ENCODE measurements around the gene TEX11. TPM values are rescaled to one million over a fixed set of nuclear protein-coding genes. Genes with fewer than 3 reads are reported as not detected.
"Not testable (repeated sequence)": the region's sequence is repeated elsewhere in the genome, so short reads cannot be mapped to it uniquely, and the experiment has no call there.

Gene TEX11
- polyA plus RNA-seq, 5 donors = 0.04 to 0.05 TPM; not detected in 3

GRCh38 chrX:70592091-70592490 is 316.4 kb downstream of the TEX11 start:
- no peak for DNase-seq

GRCh38 chrX:70587158-70587557 is 321.4 kb downstream of the TEX11 start:
- not testable (repeated sequence) for DNase-seq

- DNase-seq = no peak
Observed at GRCh38 chrX:70577442-70577841, 331.1 kb downstream of the TEX11 start.

DNA sequence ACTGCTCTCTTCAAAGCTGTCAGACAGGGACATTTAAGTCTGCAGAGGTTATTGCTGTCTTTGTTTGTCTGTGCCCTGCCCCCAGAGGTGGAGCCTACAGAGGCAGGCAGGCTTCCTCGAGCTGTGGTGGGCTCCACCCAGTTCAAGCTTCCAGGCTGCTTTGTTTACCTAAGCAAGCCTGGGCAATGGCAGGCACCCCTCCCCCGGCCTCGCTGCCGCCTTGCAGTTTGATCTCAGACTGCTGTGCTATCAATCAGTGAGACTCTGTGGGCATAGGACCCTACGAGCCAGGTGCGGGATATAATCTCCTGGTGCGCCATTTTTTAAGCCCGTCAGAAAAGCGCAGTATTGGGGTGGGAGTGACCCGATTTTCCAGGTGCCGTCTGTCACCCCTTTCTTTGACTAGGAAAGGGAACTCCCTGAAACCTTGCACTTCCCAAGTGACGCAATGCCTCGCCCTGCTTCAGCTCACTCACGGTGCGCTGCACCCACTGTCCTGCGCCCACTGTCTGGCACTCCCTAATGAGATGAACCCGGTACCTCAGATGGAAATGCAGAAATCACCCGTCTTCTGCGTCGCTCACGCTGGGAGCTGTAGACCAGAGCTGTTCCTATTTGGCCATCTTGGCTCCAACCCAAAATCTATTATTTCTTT is 338.5 kb downstream of the TEX11 start:
- not testable (repeated sequence) for DNase-seq

DNA sequence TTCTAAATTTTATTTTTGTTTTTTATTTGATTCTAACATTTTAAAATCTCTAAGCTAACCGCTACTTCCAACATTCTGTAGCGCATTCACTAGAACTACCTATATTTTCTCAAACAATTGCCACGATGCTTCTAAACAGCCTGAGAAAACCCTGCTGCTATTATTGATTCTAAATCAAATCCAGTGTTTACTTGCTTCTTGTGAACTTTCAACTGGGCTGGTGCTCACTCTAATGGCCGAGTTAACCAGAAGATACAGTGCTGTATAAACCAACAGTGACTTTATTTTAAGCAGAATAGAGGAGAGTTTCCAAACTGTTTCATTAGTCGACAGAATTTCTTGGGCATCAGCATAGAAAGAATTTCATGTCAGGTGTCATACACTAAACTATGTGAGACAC is 353.6 kb downstream of the TEX11 start:
- no peak for DNase-seq

- no peak for DNase-seq
Observed at GRCh38 chrX:70554523-70554922, 354.0 kb downstream of the TEX11 start.

DNA sequence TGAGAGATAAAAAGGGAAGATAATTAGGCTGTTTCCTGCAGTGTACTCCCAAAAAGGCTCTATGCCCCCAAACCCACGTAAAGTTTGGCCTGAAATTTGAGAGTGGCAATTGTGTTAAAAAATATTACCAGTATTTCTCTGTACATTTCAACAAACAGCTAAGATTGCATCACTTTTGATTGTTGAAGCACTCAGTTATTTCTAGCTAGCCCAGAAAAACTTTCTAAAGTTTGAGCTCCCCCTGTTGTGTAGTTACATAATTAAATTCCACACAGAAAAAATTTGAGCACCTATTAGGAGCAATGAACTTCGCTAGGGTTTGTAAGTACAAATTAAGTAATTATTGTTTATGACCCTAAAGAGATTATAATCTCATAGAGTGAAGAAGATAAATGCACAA is 354.4 kb downstream of the TEX11 start:
- DNase-seq = no peak

- no peak for DNase-seq
Observed at GRCh38 chrX:70553516-70553915, 355.0 kb downstream of the TEX11 start.

DNA sequence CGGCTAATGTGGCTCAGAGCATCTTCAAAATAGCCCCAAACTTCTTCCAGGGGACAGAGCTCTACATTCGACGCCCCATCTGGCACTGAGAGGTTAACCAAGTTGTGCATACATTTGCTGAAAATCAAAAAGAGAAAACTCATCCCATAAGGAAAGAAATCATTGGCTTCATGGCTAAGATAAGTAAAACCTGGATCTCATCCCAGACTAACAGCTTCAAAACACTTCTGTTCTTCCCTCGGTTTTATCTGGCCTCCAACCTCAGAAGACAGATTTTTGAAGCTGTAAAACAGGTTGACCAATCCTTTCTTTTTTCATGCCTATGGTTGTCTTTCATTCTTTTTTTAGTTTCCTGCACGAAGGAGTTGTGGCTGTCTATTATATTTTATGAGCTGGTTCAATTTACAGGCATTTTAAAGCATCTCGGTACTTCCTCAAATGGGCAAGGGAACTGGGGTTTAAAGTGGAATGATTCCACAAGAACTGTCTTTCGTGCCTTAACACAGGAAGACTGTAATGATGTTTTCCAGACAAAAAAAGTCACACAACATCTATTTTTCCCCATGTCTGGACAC is 356.3 kb downstream of the TEX11 start:
- no peak for DNase-seq

GRCh38 chrX:70549429-70549828 is 359.1 kb downstream of the TEX11 start:
- DNase-seq = no peak

DNA sequence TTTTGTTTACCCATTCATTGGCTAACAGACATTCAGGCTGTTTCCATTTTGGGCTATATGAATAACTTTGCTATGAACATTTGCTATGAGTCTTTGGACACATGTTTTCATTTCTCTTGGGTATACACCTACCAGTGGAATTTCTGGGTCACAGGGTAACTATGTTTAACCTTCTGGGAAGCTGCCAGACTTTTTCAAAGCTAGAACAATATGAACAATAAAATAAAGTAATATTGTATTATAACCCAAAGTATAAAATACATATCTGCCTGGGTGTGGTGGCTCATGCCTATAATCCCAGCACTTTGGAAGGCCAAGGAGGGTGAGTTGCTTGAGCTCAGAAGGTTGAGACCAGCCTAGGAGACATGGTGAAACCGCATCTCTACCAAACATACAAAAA is 373.3 kb downstream of the TEX11 start:
- DNase-seq = no peak

DNA sequence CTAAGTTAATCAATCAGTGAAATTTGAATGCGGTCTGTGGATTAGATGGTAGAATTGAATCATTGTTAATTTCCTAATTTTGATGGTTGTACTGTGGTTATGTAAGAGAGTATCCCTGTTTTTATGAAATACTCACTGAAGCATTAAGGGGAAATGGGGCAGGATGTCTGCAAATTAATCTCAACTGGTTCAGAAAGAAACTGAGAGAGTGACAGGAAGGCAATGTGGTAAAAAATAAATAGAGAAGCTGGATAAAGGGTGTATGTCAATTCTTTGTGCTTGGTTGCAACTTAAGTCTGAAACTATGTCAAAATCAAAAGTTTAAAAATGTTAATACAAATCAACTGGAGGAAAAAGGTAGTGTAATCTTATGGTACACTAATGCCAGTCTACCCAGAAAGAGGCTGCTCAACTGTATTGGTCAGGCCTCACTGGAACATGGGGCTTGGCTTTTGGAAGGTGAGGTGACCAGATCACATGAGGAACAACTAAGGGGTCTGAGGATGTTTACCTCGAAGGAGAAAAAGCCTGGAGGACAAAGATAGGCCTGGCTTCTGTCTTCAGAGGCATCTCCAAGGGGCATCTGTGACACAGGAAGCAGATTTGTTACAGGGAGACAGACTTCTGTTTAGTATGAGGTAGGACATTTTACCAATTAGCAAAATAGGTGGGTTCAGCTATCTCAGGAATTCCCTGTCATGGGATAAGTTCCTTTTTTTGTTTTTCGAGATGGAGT is 380.7 kb downstream of the TEX11 start:
- DNase-seq = no peak

DNA sequence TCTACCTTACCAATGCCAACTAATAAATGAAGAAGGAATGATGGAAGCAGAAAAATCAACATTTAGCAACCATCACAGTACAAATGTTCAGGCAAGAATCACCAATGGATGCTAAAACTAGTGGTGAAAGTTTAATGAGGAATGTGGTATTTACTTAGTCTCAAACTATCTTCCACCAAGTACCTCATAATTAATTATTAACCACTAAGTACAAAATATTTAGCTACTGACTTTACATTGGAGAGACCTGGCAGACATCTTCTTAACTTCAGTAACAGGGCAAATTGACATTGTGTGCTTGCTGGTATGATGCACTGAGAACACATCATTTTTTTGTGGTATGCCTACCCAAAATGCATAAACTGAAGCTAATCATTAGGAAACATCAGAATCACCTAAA is 381.5 kb downstream of the TEX11 start:
- no peak for DNase-seq

DNA sequence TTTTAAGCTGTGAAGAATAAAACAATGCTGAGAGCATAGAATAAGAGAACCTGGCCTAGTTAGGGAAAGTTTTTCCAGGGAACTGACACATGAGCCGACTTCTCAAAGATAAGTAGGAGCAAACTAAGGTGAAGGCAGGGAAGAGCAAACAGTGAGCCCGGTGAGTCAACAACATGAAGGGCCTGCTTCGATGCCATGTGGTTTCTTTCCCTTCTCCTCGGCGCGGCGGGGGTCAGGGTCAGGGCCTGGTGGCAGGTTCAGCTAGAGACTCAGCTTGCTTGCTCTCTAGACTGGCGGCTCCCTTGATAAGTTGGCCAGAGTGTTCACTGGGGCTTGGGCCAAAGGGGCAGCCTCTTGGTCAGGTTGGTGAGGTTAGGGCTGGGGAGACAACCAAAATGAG is 382.8 kb downstream of the TEX11 start:
- DNase-seq = peak; percentile 20 to 31

- not testable (repeated sequence) for DNase-seq
Observed at GRCh38 chrX:70515692-70516091, 392.8 kb downstream of the TEX11 start.

DNA sequence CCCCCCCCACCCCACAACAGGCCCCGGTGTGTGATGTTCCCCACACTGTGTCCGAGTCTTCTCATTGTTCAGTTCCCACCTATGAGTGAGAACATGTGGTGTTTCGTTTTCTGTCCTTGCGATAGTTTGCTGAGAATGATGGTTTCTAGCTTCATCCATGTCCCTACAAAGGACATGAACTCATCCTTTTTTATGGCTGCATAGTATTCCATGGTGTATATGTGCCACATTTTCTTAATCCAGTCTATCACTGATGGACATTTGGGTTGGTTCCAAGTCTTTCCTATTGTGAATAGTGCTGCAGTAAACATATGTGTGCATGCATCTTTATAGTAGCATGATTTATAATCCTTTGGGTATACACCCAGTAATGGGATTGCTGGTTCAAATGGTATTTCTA is 393.2 kb downstream of the TEX11 start:
- not testable (repeated sequence) for DNase-seq

GRCh38 chrX:70509078-70509477 is 399.4 kb downstream of the TEX11 start:
- DNase-seq = no peak

- no peak for DNase-seq
Observed at GRCh38 chrX:70508296-70508911, 400.1 kb downstream of the TEX11 start.

DNA sequence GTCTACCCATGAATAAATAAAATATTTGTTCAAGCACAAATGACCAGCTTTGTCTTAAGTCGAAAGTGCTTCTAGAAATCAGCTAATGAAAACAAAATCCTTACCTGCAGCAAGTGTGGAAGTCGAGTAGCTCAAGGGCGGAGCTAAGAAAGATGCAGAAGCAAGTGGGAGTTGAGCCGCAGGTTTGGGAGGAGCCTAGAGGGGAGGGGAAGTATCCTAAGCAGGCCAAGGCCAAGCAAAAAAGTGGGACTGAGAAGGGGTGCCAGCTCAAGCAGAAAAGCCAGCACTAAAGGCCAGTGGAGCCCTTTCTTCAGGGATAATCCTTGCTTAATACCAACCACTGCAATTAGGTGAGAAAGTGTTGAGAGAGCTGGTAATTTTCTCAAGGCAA is 403.1 kb downstream of the TEX11 start:
- DNase-seq = no peak

GRCh38 chrX:70504772-70505450 is 403.6 kb downstream of the TEX11 start:
- no peak for DNase-seq

DNA sequence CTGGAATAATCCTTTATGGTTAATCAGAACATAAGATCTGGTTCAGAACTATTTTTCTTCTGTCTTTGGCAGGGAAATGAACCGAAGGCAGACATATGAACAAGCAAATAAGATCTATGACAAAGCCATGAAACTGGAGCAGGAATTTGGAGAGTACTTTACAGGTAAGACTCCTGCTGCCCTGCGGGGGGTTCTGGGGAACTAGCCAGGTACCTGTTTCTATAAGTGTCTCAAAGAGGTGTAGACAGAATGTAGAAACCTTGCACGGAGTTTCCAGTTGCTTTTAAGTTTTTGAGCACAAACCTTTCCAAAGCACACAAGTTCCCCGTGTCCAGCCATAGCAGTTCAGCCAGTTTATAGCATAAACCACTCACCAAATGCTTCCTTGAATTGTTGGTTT is 407.7 kb downstream of the TEX11 start:
- DNase-seq = no peak

DNA sequence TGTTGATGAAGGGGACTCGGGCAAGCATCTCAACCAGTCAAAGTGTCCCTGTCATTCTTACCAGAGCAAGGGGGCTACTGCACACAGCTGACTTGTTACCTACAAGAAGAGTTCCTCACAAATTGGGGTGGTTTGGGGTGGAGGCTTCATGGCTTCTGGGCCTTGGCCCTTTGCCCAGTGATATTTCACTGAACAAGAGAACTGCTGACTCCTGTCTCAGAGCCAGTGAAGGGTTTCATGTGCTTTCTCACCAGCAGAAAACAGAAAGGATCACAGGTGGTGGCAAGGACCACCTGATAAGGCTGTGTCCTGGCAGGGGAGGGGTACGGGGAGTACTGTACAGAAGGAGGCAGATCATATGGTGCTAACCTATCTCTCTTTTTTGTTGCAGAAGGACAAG is 410.4 kb downstream of the TEX11 start:
- DNase-seq = no peak

Data from right lung (tissue), 5 donors.